HepG2 (cell line): ENCODE data around the gene THUMPD1. TPM values are rescaled to one million over a fixed set of nuclear protein-coding genes. Genes with fewer than 3 reads are reported as not detected.
A peak's percentile ranks its signal among the peaks of the same experiment; 100 is the strongest.

ENCODE experiments used
- ARNT2 ChIP-seq: sonication (generic); formaldehyde crosslinking; IDR thresholded peaks from 2 replicates; pipeline ENCODE4 v1.8.0; 2022; ENCODE audit warnings: mild to moderate bottlenecking, low read depth, missing genetic modification reagents, moderate library complexity
- HDAC1 ChIP-seq: sonication (generic); formaldehyde crosslinking; IDR thresholded peaks from 2 replicates; pipeline ENCODE4 v1.5.1; 2020; ENCODE audit warnings: mild to moderate bottlenecking, missing genetic modification reagents
- KDM4B ChIP-seq: sonication (generic); formaldehyde crosslinking; IDR thresholded peaks from 2 replicates; pipeline ENCODE4 v1.4.0; 2020; ENCODE audit warnings: missing genetic modification reagents
- KDM6A ChIP-seq: IDR thresholded peaks from 2 replicates; pipeline ENCODE4 v1.6.1; 2016; ENCODE audit warnings: low read depth
- NR2F2 ChIP-seq: IDR thresholded peaks from 2 replicates; pipeline ENCODE4 v1.6.1; 2012; ENCODE audit warnings: low read depth, inconsistent platforms, borderline replicate concordance
- PAX8 ChIP-seq: sonication (generic); formaldehyde crosslinking; IDR thresholded peaks from 2 replicates; pipeline ENCODE4 v1.8.0; 2022; ENCODE audit warnings: mild to moderate bottlenecking, missing genetic modification reagents, borderline replicate concordance
- POGK ChIP-seq: sonication (generic); formaldehyde crosslinking; conservative IDR thresholded peaks from 2 replicates; pipeline ENCODE4 v1.8.0; 2022; ENCODE audit warnings: mild to moderate bottlenecking, moderate library complexity, missing genetic modification reagents
- POGZ ChIP-seq: sonication (generic); formaldehyde crosslinking; IDR thresholded peaks from 2 replicates; pipeline ENCODE4 v1.4.0; 2020; ENCODE audit warnings: mild to moderate bottlenecking, missing genetic modification reagents
- SETDB1 ChIP-seq: sonication (generic); formaldehyde crosslinking; IDR thresholded peaks from 2 replicates; pipeline ENCODE4 v1.5.1; 2020; ENCODE audit warnings: missing genetic modification reagents, mild to moderate bottlenecking, borderline replicate concordance
- SIN3A ChIP-seq: IDR thresholded peaks from 2 replicates; pipeline ENCODE4 v1.6.1; 2011; ENCODE audit warnings: low read depth, mild to moderate bottlenecking, control low read depth, low read length, borderline replicate concordance
- SMAD9 ChIP-seq: sonication (generic); formaldehyde crosslinking; IDR thresholded peaks from 2 replicates; pipeline ENCODE4 v1.5.1; 2020; ENCODE audit warnings: mild to moderate bottlenecking, missing genetic modification reagents
- SPEN ChIP-seq: sonication (generic); formaldehyde crosslinking; IDR thresholded peaks from 2 replicates; pipeline ENCODE4 v1.5.1; 2020; ENCODE audit warnings: low read depth, mild to moderate bottlenecking, missing genetic modification reagents
- ZBED4 ChIP-seq: sonication (generic); formaldehyde crosslinking; IDR thresholded peaks from 2 replicates; pipeline ENCODE4 v1.4.0; 2020; ENCODE audit warnings: missing genetic modification reagents, borderline replicate concordance
- ZBTB43 ChIP-seq: sonication (generic); formaldehyde crosslinking; conservative IDR thresholded peaks from 2 replicates; pipeline ENCODE4 v1.4.0; 2020; ENCODE audit warnings: missing genetic modification reagents
- ZFP36L2 ChIP-seq: sonication (generic); formaldehyde crosslinking; IDR thresholded peaks from 2 replicates; pipeline ENCODE4 v1.4.0; 2020; ENCODE audit warnings: missing genetic modification reagents
- ZMYM2 ChIP-seq: sonication (generic); formaldehyde crosslinking; IDR thresholded peaks from 2 replicates; pipeline ENCODE4 v1.8.0; 2022; ENCODE audit warnings: mild to moderate bottlenecking, missing genetic modification reagents
- ZNF574 ChIP-seq: sonication (generic); formaldehyde crosslinking; IDR thresholded peaks from 2 replicates; pipeline ENCODE4 v1.4.0; 2020; ENCODE audit warnings: missing genetic modification reagents
- ZNF652 ChIP-seq: IDR thresholded peaks from 2 replicates; pipeline ENCODE4 v1.6.1; 2016; ENCODE audit warnings: low read depth, borderline replicate concordance
- polyA plus RNA-seq, 8 experiments: library from polyadenylated mRNA; depleted of rRNA in 3 of 8; stranded (reverse) in 7 of 8; unstranded in 1 of 8; fragments of >200 nt; fragmentation: Illumina TruSeq in 4 of 8; extraction: Trizol in 4 of 8; gene quantifications; 2 replicates each; pipeline versions ENCODE4 v1.2.1 to v1.2.3, GENCODE V29; 2011 to 2016; ENCODE audit warnings: low read depth in 4 of 8, missing spikeins in 1 of 8, mixed read lengths in 1 of 8; ENCODE audit not compliant: insufficient read depth in 1 of 8
- total RNA-seq, 5 experiments: library from RNA; depleted of rRNA; stranded (reverse); fragments of >200 nt; fragmentation: Illumina TruSeq; extraction: Trizol; gene quantifications; 2 replicates each; pipeline ENCODE4 v1.2.3, GENCODE V29; 2016; ENCODE audit warnings: low read depth in 1 of 5

The THUMPD1 gene
- total and polyA plus RNA-seq, 2 of the 13 experiments (the other 11 are each of a cell fraction or from before 2014, with no cell fraction given): 22.7 to 69.1 TPM

- TF ChIP-seq POGK (CRISPR knock-in tag) (no peak), SETDB1 (no peak), SPEN (CRISPR knock-in tag) (peak; percentile 51; the same call in 1 of the 2 replicates), ZMYM2 (CRISPR knock-in tag) (no peak), HDAC1 (CRISPR knock-in tag) (peak; percentile 59; the same call in 1 of the 2 replicates), SIN3A (no peak), NR2F2 (no peak), ZNF652 (CRISPR knock-in tag) (0 out of 2 replicates have a peak, but pooled peaks have one; percentile 5), ZBED4 (CRISPR knock-in tag) (peak; percentile 49; the same call in 1 of the 2 replicates), KDM6A (CRISPR knock-in tag) (0 out of 2 replicates have a peak, but pooled peaks have one; percentile 12), KDM4B (CRISPR knock-in tag) (peak; percentile 9; the same call in 1 of the 2 replicates), ZFP36L2 (CRISPR knock-in tag) (no peak), ZBTB43 (0 out of 2 replicates have a peak, but pooled peaks have one; percentile 37), SMAD9 (0 out of 2 replicates have a peak, but pooled peaks have one; percentile 82), POGZ (peak; percentile 42; the same call in 1 of the 2 replicates), ZNF574 (peak; percentile 27; the same call in 1 of the 2 replicates), PAX8 (CRISPR knock-in tag) (no peak), ARNT2 (CRISPR knock-in tag) (no peak)
Observed at GRCh38 chr16:20763461-20764232, 22.0 kb upstream of the THUMPD1 start, which contains the start of gene ACSM3 (continued).
